GM18502 (cell line): Measurements from ENCODE around the gene NFKBIZ.
"Not testable (repeated sequence)": the region's sequence is repeated elsewhere in the genome, so short reads cannot be mapped to it uniquely, and the experiment has no call there.

Experiments used
- ATAC-seq: cut with Tn5 transposase; IDR thresholded peaks from one replicate; pipeline ENCODE4 v1.9.1; 2021; ENCODE audit warnings: mild to moderate bottlenecking; ENCODE audit not compliant: unreplicated experiment, poor library complexity

The NFKBIZ gene

DNA sequence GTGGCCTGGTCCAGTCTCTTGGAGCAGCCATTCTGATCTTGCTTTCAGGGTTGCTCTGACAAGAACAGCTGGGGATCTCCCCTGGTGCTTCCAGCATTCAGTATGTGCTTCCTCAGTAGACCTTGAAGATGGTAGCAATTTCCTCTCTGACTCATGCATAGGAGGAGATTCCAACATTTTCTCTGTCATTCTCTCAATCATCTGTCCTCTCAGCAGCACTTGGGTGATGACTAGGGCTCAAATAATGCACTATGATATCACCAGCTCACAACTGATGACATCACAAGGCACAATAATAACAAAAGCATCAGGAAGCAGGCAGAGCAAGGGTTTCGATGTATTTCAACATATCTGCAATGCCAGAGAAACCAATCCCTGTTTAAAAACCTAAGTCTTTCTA, 52.7 kb downstream of the NFKBIZ start:
- ATAC-seq = peak; percentile 69

DNA sequence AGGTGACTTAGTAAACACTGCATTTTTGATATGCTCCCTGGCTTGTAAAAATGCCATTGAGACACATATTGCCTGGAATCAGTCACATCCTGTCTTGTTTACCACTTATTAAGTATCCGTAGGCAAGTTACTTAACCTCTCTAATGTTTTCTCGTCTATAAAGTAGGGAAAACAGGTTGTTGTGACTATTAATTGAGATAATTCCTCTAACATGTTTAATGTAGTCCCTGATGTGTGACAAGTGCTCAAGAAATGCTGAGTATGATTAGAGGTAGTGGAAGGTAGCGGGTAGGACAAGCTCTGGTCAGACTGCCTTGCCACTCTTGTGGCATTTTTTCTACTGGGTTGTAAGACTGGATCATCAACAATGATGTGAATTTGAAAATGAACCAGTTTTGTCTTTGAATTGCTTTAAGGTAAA, 54.1 kb downstream of the NFKBIZ start:
- ATAC-seq = no peak

DNA sequence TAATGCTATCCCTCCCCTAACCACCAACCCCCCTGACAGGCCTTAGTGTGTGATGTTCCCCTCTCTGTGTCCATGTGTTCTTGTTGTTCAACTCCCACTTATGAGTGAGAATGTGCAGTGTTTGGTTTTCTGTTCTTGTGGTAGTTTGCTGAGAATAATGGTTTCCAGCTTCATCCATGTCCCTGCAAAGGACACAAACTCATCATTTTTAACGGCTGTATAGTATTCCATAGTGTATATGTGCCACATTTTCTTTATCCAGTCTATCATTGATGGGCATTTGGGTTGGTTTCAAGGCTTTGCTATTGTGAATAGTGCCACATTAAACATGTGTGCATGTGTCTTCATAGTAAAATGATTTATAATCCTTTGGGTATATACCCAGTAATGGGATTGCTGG, 56.3 kb downstream of the NFKBIZ start:
- ATAC-seq = not testable (repeated sequence)
